Measurements from ENCODE around the gene BABAM2. TPM values are rescaled to one million over a fixed set of nuclear protein-coding genes. Genes with fewer than 3 reads are reported as not detected.

The BABAM2 gene
- total RNA-seq, 4 donors from 2014 or later: 23.7 to 41.1 (median 27.9) TPM

DNA sequence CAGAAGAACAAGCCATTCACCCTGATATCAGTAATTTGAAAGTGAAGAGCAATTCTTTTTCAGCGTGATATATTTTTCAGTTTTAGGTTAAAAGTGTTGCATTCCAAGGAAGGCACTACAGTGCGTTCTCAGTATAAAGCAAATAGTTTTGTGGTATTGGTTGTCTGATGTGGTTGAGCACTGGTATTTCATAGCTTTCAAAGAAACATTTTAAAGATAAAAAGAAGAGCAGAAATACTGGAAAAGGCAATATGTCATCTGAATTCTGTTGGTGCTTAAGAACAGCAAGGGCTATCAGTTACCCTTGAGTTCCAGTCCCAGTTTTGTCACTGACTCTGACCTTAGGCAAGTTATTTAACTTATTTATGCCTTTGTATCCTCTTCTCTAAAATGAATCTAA is 191.6 kb downstream of the BABAM2 start:
- H3K27me3 ChIP-seq: no peaks in the 10 kb centered on the region
- H3K4me1 ChIP-seq: peaks cover 12% of the 10 kb centered on the region
- no peak overlapping the region for H3K27ac ChIP-seq
- H3K36me3 ChIP-seq: no peaks in the 10 kb centered on the region
- 75% methylated on average over 2 of the region's 2 CpGs for WGBS
- no peak overlapping the region for H3K4me3 ChIP-seq
- no peak for DNase-seq (ENCODE audit: low spot score in 2 of 2)
- no peak for TF ChIP-seq EP300 (IDR thresholded peaks at IDR 0.05)
- TF ChIP-seq, protein P1, sequence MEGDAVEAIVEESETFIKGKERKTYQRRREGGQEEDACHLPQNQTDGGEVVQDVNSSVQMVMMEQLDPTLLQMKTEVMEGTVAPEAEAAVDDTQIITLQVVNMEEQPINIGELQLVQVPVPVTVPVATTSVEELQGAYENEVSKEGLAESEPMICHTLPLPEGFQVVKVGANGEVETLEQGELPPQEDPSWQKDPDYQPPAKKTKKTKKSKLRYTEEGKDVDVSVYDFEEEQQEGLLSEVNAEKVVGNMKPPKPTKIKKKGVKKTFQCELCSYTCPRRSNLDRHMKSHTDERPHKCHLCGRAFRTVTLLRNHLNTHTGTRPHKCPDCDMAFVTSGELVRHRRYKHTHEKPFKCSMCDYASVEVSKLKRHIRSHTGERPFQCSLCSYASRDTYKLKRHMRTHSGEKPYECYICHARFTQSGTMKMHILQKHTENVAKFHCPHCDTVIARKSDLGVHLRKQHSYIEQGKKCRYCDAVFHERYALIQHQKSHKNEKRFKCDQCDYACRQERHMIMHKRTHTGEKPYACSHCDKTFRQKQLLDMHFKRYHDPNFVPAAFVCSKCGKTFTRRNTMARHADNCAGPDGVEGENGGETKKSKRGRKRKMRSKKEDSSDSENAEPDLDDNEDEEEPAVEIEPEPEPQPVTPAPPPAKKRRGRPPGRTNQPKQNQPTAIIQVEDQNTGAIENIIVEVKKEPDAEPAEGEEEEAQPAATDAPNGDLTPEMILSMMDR (IDR thresholded peaks at IDR 0.05): no peak
- TF ChIP-seq POLR2A (IDR thresholded peaks at IDR 0.05): no peak
- no peak for TF ChIP-seq POLR2AphosphoS5 (IDR thresholded peaks at IDR 0.05)
- no peaks in the 10 kb centered on the region for H3K9me3 ChIP-seq

DNA sequence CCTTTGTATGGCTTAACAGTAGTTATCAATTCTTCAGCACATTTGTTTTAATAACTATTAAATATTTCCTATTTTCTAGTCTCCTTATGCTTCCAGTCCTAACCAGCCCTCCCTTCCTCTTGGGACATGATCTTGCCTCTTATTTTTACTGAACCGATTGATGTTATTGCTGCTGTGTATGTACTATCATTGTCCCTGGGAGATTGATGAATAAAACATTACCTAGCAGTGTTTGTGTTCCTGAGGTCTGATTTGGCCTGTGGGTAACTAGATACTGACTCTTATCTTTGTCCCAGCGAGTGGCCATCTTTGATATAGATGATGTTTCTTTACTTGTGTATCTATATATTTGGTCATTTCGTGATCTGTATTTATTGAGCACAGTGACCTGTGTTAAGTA is 192.9 kb downstream of the BABAM2 start:
- WGBS: 97% methylated on average over 3 of the region's 3 CpGs
- no peak overlapping the region for H3K4me3 ChIP-seq
- H3K27ac ChIP-seq: no peak overlapping the region
- no peak for TF ChIP-seq POLR2AphosphoS5 (IDR thresholded peaks at IDR 0.05)
- no peak for TF ChIP-seq POLR2A (IDR thresholded peaks at IDR 0.05)
- TF ChIP-seq, protein P1 (IDR thresholded peaks at IDR 0.05): no peak
- no peak for TF ChIP-seq EP300 (IDR thresholded peaks at IDR 0.05)
- H3K27me3 ChIP-seq: no peaks in the 10 kb centered on the region
- H3K36me3 ChIP-seq: no peaks in the 10 kb centered on the region
- no peaks in the 10 kb centered on the region for H3K9me3 ChIP-seq
- peaks cover 12% of the 10 kb centered on the region for H3K4me1 ChIP-seq
- DNase-seq (ENCODE audit: low spot score in 2 of 2): no peak

DNA sequence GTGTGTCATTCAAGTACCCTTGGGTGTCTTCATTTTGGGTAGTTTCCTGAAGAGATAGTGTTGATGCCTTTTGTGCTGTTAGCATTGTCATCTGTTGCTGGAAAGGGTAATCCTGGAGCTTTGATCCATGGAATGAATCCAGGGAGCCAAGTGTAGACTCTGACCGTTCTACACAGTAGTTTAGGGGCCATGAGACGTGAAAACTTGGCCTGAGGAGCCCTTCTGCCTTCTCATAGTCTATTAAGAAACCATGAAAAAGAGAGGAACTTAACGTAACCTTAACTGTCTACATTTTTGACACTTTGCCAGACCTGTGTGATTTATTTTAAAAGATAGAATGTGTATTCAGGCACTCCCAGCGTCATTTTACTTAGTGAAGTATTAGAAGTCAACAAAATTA is 194.0 kb downstream of the BABAM2 start:
- Histone ChIP-seq H3K9me3 (no peaks in the 10 kb centered on the region), H3K4me3 (no peak overlapping the region), H3K27ac (no peak overlapping the region), H3K4me1 (peaks cover 12% of the 10 kb centered on the region), H3K27me3 (no peaks in the 10 kb centered on the region), H3K36me3 (no peaks in the 10 kb centered on the region)
- TF ChIP-seq POLR2AphosphoS5 (IDR thresholded peaks at IDR 0.05) (no peak), POLR2A (IDR thresholded peaks at IDR 0.05) (no peak), EP300 (IDR thresholded peaks at IDR 0.05) (no peak)
- TF ChIP-seq, protein P1 (IDR thresholded peaks at IDR 0.05): no peak
- DNase-seq (ENCODE audit: low spot score in 2 of 2): no peak
- 39% methylated on average over 4 of the region's 4 CpGs for WGBS

DNA sequence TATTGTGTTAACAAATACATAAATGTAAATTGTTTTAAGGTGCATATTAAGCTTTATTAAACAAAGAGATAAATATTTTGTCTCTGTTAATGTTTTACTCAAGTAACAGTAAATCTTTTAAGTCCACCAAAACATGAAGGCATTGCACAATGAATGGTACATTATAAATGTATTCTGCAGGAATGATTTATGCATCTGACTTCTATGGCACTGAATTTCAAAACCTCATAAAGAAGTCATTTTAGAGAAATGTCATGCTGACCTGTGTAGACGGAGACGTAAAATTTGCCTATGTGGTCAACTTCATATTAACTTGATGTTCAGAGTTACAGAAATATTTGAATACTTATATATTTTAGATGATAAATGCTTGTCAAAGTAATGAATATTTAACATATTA is 194.7 kb downstream of the BABAM2 start:
- DNase-seq (ENCODE audit: low spot score in 2 of 2): no peak
- H3K4me1 ChIP-seq: peaks cover 9% of the 10 kb centered on the region
- no peak overlapping the region for H3K27ac ChIP-seq
- TF ChIP-seq POLR2A (IDR thresholded peaks at IDR 0.05) (no peak), POLR2AphosphoS5 (IDR thresholded peaks at IDR 0.05) (no peak), EP300 (IDR thresholded peaks at IDR 0.05) (no peak)
- TF ChIP-seq, protein P1 (IDR thresholded peaks at IDR 0.05): no peak
- no peak overlapping the region for H3K4me3 ChIP-seq
- H3K9me3 ChIP-seq: no peaks in the 10 kb centered on the region
- no peaks in the 10 kb centered on the region for H3K27me3 ChIP-seq
- 86% methylated on average over 2 of the region's 2 CpGs for WGBS
- H3K36me3 ChIP-seq: no peaks in the 10 kb centered on the region

DNA sequence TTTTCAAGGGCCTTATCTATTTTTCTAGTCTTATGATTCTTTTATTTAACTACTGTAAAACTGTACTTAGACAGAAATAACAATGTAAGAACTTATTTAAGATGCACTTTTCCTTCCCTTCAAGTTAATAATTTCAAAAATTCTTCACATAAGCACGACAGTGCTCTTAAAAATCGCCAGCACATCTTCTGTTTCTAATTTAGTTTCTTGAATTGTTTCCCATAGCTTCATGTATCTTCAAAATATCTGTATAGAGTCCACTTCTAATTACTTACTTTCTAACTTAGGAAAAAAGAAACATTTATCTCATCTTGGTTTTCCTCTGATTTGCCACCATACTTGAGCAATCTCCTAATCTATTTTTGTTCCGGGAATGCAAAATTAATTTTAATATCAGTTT is 196.1 kb downstream of the BABAM2 start:
- 58% methylated on average over 3 of the region's 3 CpGs for WGBS
- no peak overlapping the region for H3K27ac ChIP-seq
- no peaks in the 10 kb centered on the region for H3K36me3 ChIP-seq
- H3K4me1 ChIP-seq: no peaks in the 10 kb centered on the region
- TF ChIP-seq, protein P1 (IDR thresholded peaks at IDR 0.05): no peak
- TF ChIP-seq EP300 (IDR thresholded peaks at IDR 0.05) (no peak), POLR2AphosphoS5 (IDR thresholded peaks at IDR 0.05) (no peak), POLR2A (IDR thresholded peaks at IDR 0.05) (no peak)
- no peaks in the 10 kb centered on the region for H3K9me3 ChIP-seq
- no peak overlapping the region for H3K4me3 ChIP-seq
- no peaks in the 10 kb centered on the region for H3K27me3 ChIP-seq
- DNase-seq (ENCODE audit: low spot score in 2 of 2): no peak
